Stomach (tissue), 4 donors: ENCODE data around the gene HMSD.
"Not testable (repeated sequence)": the region's sequence is repeated elsewhere in the genome, so short reads cannot be mapped to it uniquely, and the experiment has no call there.

Source experiments
- CTCF ChIP-seq, 7 experiments: fragments of 450-650 bp in 4 of 7; fragments of 200-600 bp in 3 of 7; sonication (generic) in 3 of 7; IDR thresholded peaks; one replicate each; pipeline ENCODE4 v1.5.1; 2016 to 2019; ENCODE audit warnings: antibody characterized with exemption in 7 of 7, control low read depth in 2 of 7, mild to moderate bottlenecking in 1 of 7
- EP300 ChIP-seq: sonication (generic); formaldehyde crosslinking; IDR thresholded peaks from one replicate; pipeline ENCODE4 v1.6.1; 2017; ENCODE audit warnings: antibody characterized with exemption
- POLR2A ChIP-seq, 4 donors: fragments of 450-650 bp; IDR thresholded peaks; one replicate each; pipeline ENCODE4 v1.6.1; 2016; ENCODE audit warnings: antibody characterized with exemption in 4 of 4, control low read depth in 2 of 4, mild to moderate bottlenecking in 1 of 4, moderate library complexity in 1 of 4

- not testable (repeated sequence) for TF ChIP-seq CTCF (IDR thresholded peaks at IDR 0.05); EP300; POLR2A (IDR thresholded peaks at IDR 0.05)
Measured at GRCh38 chr18:63940543-63941050, 8.5 kb upstream of the HMSD start.
